ENCODE results near the gene PCP4. TPM values are rescaled to one million over a fixed set of nuclear protein-coding genes. Genes with fewer than 3 reads are reported as not detected.

The PCP4 gene
- not detected for total RNA-seq

DNA sequence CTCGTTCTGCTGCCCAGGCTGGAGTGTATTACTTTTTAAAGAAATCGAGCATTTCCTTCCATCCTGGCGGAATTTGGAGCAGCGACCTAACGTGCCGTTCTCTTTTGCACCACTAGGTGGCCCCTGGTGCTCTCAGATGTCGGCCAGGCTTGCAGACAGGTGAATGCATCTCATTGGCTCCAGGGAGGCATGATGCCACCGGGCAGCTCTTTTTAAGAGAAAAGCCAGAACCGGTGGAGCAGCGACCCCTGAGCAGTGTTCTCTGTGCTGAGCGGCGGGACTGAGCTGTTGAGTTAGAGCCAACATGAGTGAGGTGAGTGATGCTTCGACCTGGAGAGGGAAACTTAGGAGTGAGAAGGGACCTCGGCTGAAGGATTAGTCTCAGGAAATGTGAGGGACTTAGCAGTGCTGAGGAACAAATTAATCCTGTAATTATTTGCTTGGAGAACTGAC lies at the start of gene PCP4:
Gene PCP4 (plus strand): TSS at position 241 of the 453 bp plus-strand sequence. CDS start 64 bp downstream, at position 305.
- no peaks in the 10 kb centered on the region for H3K27me3 ChIP-seq
- H3K27ac ChIP-seq = no peak within 1 kb of the TSS
- no peaks in the 10 kb centered on the region for H3K36me3 ChIP-seq
- TF ChIP-seq, protein P1, sequence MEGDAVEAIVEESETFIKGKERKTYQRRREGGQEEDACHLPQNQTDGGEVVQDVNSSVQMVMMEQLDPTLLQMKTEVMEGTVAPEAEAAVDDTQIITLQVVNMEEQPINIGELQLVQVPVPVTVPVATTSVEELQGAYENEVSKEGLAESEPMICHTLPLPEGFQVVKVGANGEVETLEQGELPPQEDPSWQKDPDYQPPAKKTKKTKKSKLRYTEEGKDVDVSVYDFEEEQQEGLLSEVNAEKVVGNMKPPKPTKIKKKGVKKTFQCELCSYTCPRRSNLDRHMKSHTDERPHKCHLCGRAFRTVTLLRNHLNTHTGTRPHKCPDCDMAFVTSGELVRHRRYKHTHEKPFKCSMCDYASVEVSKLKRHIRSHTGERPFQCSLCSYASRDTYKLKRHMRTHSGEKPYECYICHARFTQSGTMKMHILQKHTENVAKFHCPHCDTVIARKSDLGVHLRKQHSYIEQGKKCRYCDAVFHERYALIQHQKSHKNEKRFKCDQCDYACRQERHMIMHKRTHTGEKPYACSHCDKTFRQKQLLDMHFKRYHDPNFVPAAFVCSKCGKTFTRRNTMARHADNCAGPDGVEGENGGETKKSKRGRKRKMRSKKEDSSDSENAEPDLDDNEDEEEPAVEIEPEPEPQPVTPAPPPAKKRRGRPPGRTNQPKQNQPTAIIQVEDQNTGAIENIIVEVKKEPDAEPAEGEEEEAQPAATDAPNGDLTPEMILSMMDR (IDR thresholded peaks at IDR 0.05) = peak; percentile 63 to 91 (median 88)
- DNase-seq (ENCODE audit: low spot score in 2 of 2) = peak in 1 of 2 donors; percentile 72
- H3K9me3 ChIP-seq = no peaks in the 10 kb centered on the region
- H3K4me1 ChIP-seq = no peaks in the 10 kb centered on the region
- intact Hi-C loops (cut with DNase I) = loop anchor here (10.0 kb wide), 1 partner anchor 178 kb away; no protein-coding TSS in a partner anchor
- H3K4me3 ChIP-seq = no peak within 1 kb of the TSS

DNA sequence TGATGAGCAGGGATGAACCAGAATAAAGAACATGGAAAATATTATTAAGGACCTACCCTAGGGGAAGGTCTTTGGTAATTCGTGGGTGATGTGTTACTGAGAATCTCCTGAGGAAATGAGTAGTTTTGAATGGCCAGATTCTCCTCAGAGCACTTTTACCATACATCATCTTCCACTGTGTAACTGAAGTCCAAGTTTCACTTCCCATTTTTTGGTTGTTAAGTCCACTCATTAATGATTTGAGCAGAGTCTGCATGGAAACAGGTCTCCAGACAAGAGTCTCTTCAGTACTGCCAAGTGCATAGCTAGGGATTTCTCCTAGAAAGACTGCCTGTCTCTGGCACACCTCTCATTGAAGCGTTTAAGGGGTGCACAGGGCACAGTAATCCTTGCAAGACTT lies 48.7 kb upstream of the PCP4 start:
- no peaks in the 10 kb centered on the region for H3K9me3 ChIP-seq
- H3K27ac ChIP-seq = no peak overlapping the region
- no peak for DNase-seq (ENCODE audit: low spot score in 2 of 2)
- no peaks in the 10 kb centered on the region for H3K27me3 ChIP-seq
- no peaks in the 10 kb centered on the region for H3K4me1 ChIP-seq
- H3K4me3 ChIP-seq = no peak overlapping the region
- intact Hi-C loops (cut with DNase I) = no loop called here
- TF ChIP-seq, protein P1 (IDR thresholded peaks at IDR 0.05) = no peak
- no peaks in the 10 kb centered on the region for H3K36me3 ChIP-seq

DNA sequence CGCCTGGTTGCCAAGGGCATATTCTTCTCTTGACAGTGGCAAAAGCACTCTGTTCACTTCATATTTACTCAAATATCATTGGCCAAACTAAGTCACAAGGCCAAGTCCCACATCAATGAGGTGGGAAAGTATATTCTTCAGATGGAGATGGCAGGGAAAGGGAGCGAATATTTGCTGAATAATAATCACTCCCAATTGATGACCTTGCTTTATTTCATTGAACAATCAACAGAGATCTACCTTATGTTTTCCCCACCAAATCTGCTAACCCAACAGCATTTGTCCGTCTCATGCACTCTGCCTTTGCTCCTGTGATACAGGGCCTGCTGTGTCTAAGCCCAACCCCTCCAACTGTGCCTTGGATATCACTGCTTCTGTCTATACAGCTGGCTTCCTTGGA lies 45.2 kb upstream of the PCP4 start:
- no peaks in the 10 kb centered on the region for H3K4me1 ChIP-seq
- H3K4me3 ChIP-seq = no peak overlapping the region
- no peaks in the 10 kb centered on the region for H3K36me3 ChIP-seq
- H3K9me3 ChIP-seq = no peaks in the 10 kb centered on the region
- no peaks in the 10 kb centered on the region for H3K27me3 ChIP-seq
- no peak for DNase-seq (ENCODE audit: low spot score in 2 of 2)
- TF ChIP-seq, protein P1 (IDR thresholded peaks at IDR 0.05) = no peak
- no peak overlapping the region for H3K27ac ChIP-seq
- intact Hi-C loops (cut with DNase I) = no loop called here

DNA sequence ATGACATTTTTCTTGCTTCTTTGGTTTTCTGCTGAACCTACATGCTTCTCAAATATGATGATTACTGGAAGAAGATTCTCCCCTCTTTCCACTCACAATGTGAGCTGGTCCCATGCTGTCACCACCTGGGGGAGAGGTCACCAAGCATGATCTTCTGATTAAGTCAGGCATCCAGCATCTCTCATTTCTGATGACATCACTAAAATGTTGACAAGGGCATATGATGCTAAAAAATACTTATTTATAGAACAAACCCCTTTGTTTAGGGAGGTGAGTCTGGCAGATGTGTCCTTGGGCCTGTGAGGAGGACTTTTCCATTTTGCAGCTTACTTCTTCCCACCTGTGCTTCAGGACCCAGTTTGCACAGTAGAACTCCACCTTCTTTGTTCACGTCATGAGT lies 42.0 kb upstream of the PCP4 start:
- no peak for DNase-seq (ENCODE audit: low spot score in 2 of 2)
- TF ChIP-seq, protein P1 (IDR thresholded peaks at IDR 0.05) = no peak
- no peaks in the 10 kb centered on the region for H3K36me3 ChIP-seq
- no peaks in the 10 kb centered on the region for H3K9me3 ChIP-seq
- intact Hi-C loops (cut with DNase I) = no loop called here
- no peak overlapping the region for H3K27ac ChIP-seq
- H3K4me3 ChIP-seq = no peak overlapping the region
- no peaks in the 10 kb centered on the region for H3K27me3 ChIP-seq
- no peaks in the 10 kb centered on the region for H3K4me1 ChIP-seq

DNA sequence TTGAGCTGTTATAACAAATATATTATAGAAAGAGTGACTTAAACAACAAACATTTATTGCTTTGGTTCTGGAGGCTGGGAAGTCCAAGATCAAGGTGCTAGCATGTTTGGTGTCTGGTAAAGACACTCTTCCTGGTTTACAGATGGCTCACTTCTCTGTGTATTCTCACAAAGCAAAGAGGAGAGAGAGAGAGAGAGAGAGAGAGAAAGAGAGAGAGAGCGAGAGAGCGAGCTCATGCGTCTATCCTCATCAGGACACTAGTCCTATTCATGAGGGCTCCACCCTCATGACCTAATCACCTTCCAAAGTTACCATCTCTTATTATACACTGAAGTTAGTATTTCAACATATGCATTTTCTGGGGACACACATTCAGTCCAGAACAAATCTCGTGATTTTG lies 32.7 kb upstream of the PCP4 start:
- no peak overlapping the region for H3K27ac ChIP-seq

More for the DNA sequence above, 32.7 kb upstream of the PCP4 start:
- H3K27me3 ChIP-seq = no peaks in the 10 kb centered on the region
- H3K9me3 ChIP-seq = no peaks in the 10 kb centered on the region
- intact Hi-C loops (cut with DNase I) = no loop called here
- no peaks in the 10 kb centered on the region for H3K4me1 ChIP-seq
- DNase-seq (ENCODE audit: low spot score in 2 of 2) = no peak
- TF ChIP-seq, protein P1 (IDR thresholded peaks at IDR 0.05) = no peak
- H3K36me3 ChIP-seq = no peaks in the 10 kb centered on the region
- no peak overlapping the region for H3K4me3 ChIP-seq
